ENCODE results near the gene SLF2.

Gene SLF2

GRCh38 chr10:101008823-101009423, 96.2 kb downstream of the SLF2 start:
- DNase-seq (ENCODE audit: low read depth) = no peak
- H3K4me3 ChIP-seq (ENCODE audit: low read depth, low read length) = no peak overlapping the region
- no peak for TF ChIP-seq CTCF (IDR thresholded peaks at IDR 0.05; ENCODE audit: insufficient read depth, low read depth, low read length, missing control alignments)

- no peak overlapping the region for H3K4me3 ChIP-seq (ENCODE audit: low read depth, low read length)
- no peak for TF ChIP-seq CTCF (IDR thresholded peaks at IDR 0.05; ENCODE audit: insufficient read depth, low read depth, low read length, missing control alignments)
- DNase-seq (ENCODE audit: low read depth) = no peak
These were observed 97.6 kb downstream of the SLF2 start for GRCh38 chr10:101010329-101010728.

- no peak overlapping the region for H3K4me3 ChIP-seq (ENCODE audit: low read depth, low read length)
- no peak for DNase-seq (ENCODE audit: low read depth)
- no peak for TF ChIP-seq CTCF (IDR thresholded peaks at IDR 0.05; ENCODE audit: insufficient read depth, low read depth, low read length, missing control alignments)
These were observed 99.0 kb downstream of the SLF2 start for GRCh38 chr10:101011517-101012423.

- H3K4me3 ChIP-seq (ENCODE audit: low read depth, low read length) = no peak overlapping the region
- TF ChIP-seq CTCF (IDR thresholded peaks at IDR 0.05; ENCODE audit: insufficient read depth, low read depth, low read length, missing control alignments) = peak; percentile 86
- peak; percentile 84 for DNase-seq (ENCODE audit: low read depth)
These were observed 100.0 kb downstream of the SLF2 start for GRCh38 chr10:101012525-101013364.

GRCh38 chr10:101013365-101013825, 100.6 kb downstream of the SLF2 start:
- no peak overlapping the region for H3K4me3 ChIP-seq (ENCODE audit: low read depth, low read length)
- no peak for DNase-seq (ENCODE audit: low read depth)
- TF ChIP-seq CTCF (IDR thresholded peaks at IDR 0.05; ENCODE audit: insufficient read depth, low read depth, low read length, missing control alignments) = no peak

- H3K4me3 ChIP-seq (ENCODE audit: low read depth, low read length) = no peak overlapping the region
- DNase-seq (ENCODE audit: low read depth) = peak; percentile 65
- peak; percentile 97 for TF ChIP-seq CTCF (IDR thresholded peaks at IDR 0.05; ENCODE audit: insufficient read depth, low read depth, low read length, missing control alignments)
These were observed 101.6 kb downstream of the SLF2 start for GRCh38 chr10:101014230-101014884.

Measured in GM12865 (cell line).